Endothelial cell of umbilical vein (primary cell): Measurements from ENCODE around the gene C1orf167. TPM values are rescaled to one million over a fixed set of nuclear protein-coding genes. Genes with fewer than 3 reads are reported as not detected.

Experiments
- BruUV-seq: library from RNA; stranded (reverse); fragments of 400-500 nt; replicated peaks from 2 replicates; lab custom pipeline; 2021; lab: Mats Ljungman, UMichigan
- CTCF ChIA-PET: fragments of 300-600, 350-600 bp; sonication (Branson Sonifier 250); formaldehyde crosslinking; loops from one replicate; lab custom pipeline; 2021; ENCODE audit warnings: antibody characterized with exemption, inconsistent platforms; lab: Charles Lee
- POLR2A ChIA-PET: fragments of 300-600, 350-600 bp; sonication (Branson Sonifier 250); formaldehyde crosslinking; loops from one replicate; lab custom pipeline; 2021; ENCODE audit warnings: antibody characterized with exemption, inconsistent platforms; lab: Charles Lee
- DNase-seq: peaks from one replicate; pipeline ENCODE4 v3.0.0-alpha.2; 2011; ENCODE audit warnings: low read depth, low spot score
- FAIRE-seq: peaks from 2 replicates; lab custom pipeline; 2011; peaks lifted over from hg19 to GRCh38; lab: Jason Lieb, UNC
- H2AFZ ChIP-seq: 2 replicates; pipeline ENCODE4 v1.6.0; 2012; ENCODE audit warnings: low read depth, low read length, control low read depth, inconsistent platforms
- H3K27ac ChIP-seq: 2 replicates; pipeline ENCODE4 v1.5.1; 2011; ENCODE audit warnings: low read depth, mild to moderate bottlenecking, control low read depth, low read length, moderate library complexity; ENCODE audit not compliant: insufficient read depth
- H3K27me3 ChIP-seq, 2 experiments: 2 replicates each; pipeline versions ENCODE4 v1.6.0 to v1.6.1; 2011; ENCODE audit warnings: low read length in 2 of 2, mixed read lengths in 1 of 2; ENCODE audit not compliant: control insufficient read depth in 2 of 2, insufficient read depth in 2 of 2
- H3K36me3 ChIP-seq, 2 experiments: 2 replicates in 1 of 2; 3 replicates in 1 of 2; pipeline ENCODE4 v1.5.1; 2011; ENCODE audit warnings: low read length in 2 of 2, mild to moderate bottlenecking in 1 of 2, moderate library complexity in 1 of 2; ENCODE audit not compliant: control insufficient read depth in 2 of 2, insufficient read depth in 2 of 2; ENCODE audit errors: extremely low read depth in 1 of 2
- H3K4me1 ChIP-seq: 3 replicates; pipeline ENCODE4 v1.5.1; 2011; ENCODE audit warnings: mild to moderate bottlenecking, low read length; ENCODE audit not compliant: control insufficient read depth, insufficient read depth; ENCODE audit errors: extremely low read depth
- H3K4me2 ChIP-seq: 2 replicates; pipeline ENCODE4 v1.6.1; 2011; ENCODE audit warnings: low read length, control low read depth, mixed read lengths; ENCODE audit not compliant: insufficient read depth
- H3K4me3 ChIP-seq, 3 experiments: fragments of 200-600 bp in 1 of 3; sonication (generic), shearing (Covaris generic) in 1 of 3; replicated peaks in 1 of 3; 2 replicates each; pipeline ENCODE4 v1.5.1; 2011 to 2016; ENCODE audit warnings: control low read depth in 3 of 3, low read length in 3 of 3, mild to moderate bottlenecking in 2 of 3, inconsistent platforms in 1 of 3, low read depth in 1 of 3, moderate library complexity in 1 of 3; ENCODE audit not compliant: insufficient read depth in 1 of 3
- H3K79me2 ChIP-seq: 2 replicates; pipeline ENCODE4 v1.6.0; 2012; ENCODE audit warnings: low read length, inconsistent platforms; ENCODE audit not compliant: control insufficient read depth, insufficient read depth
- H3K9ac ChIP-seq: replicated peaks from 2 replicates; pipeline ENCODE3; 2011; ENCODE audit warnings: low read length, control low read depth; ENCODE audit not compliant: insufficient read depth; ENCODE audit errors: extremely low read depth
- H3K9me1 ChIP-seq: replicated peaks from 3 replicates; pipeline ENCODE4 v1.6.0; 2011; ENCODE audit warnings: mild to moderate bottlenecking, low read length; ENCODE audit not compliant: control insufficient read depth, insufficient read depth; ENCODE audit errors: extremely low read depth
- H3K9me3 ChIP-seq: replicated peaks from 2 replicates; pipeline ENCODE4 v1.5.1; 2012; ENCODE audit warnings: low read length, inconsistent platforms; ENCODE audit not compliant: control insufficient read depth, insufficient read depth
- H4K20me1 ChIP-seq: replicated peaks from 2 replicates; pipeline ENCODE3; 2011; ENCODE audit warnings: mild to moderate bottlenecking, low read length; ENCODE audit not compliant: control insufficient read depth, insufficient read depth; ENCODE audit errors: extremely low read depth
- CTCF ChIP-seq, 2 donors: IDR thresholded peaks; 1 replicate in 1 of 2; 2 replicates in 1 of 2; pipeline ENCODE4 v1.5.1; 2011; ENCODE audit warnings: low read length in 2 of 2, mild to moderate bottlenecking in 2 of 2, moderate library complexity in 2 of 2, control low read depth in 1 of 2, inconsistent platforms in 1 of 2, low read depth in 1 of 2; ENCODE audit not compliant: insufficient read depth in 1 of 2; ENCODE audit errors: extremely low read depth in 1 of 2
- EZH2 ChIP-seq: IDR thresholded peaks from 2 replicates; pipeline ENCODE4 v1.6.1; 2012; ENCODE audit warnings: borderline replicate concordance, low read depth, mild to moderate bottlenecking, moderate library complexity, low read length, inconsistent platforms; ENCODE audit not compliant: severe bottlenecking
- FOS ChIP-seq: IDR thresholded peaks from 2 replicates; pipeline ENCODE4 v1.6.1; 2011; ENCODE audit warnings: mild to moderate bottlenecking, low read length, moderate library complexity, borderline replicate concordance; ENCODE audit not compliant: insufficient read depth
- GATA2 ChIP-seq: IDR thresholded peaks from 2 replicates; pipeline ENCODE4 v1.7.0; 2011; ENCODE audit warnings: low read depth, mild to moderate bottlenecking, moderate library complexity, mixed read lengths, low read length; ENCODE audit not compliant: insufficient read length, insufficient read depth
- JUN ChIP-seq: IDR thresholded peaks from 2 replicates; pipeline ENCODE4 v1.6.1; 2011; ENCODE audit warnings: borderline replicate concordance, low read depth; ENCODE audit not compliant: insufficient read length, insufficient read depth
- MAX ChIP-seq: IDR thresholded peaks from 2 replicates; pipeline ENCODE4 v1.6.1; 2011; ENCODE audit not compliant: insufficient read depth, insufficient read length
- MYC ChIP-seq: IDR thresholded peaks from one replicate; pipeline ENCODE4 v1.6.1; 2011; ENCODE audit warnings: mild to moderate bottlenecking, low read depth, low read length
- POLR2A ChIP-seq: IDR thresholded peaks from 2 replicates; pipeline ENCODE4 v1.6.1; 2012; ENCODE audit warnings: low read depth, mild to moderate bottlenecking, control low read depth, low read length
- POLR2AphosphoS5 ChIP-seq: IDR thresholded peaks from 2 replicates; pipeline ENCODE4 v1.6.1; 2012; ENCODE audit warnings: low read depth, mild to moderate bottlenecking, control low read depth, low read length, moderate library complexity; ENCODE audit not compliant: insufficient read depth
- dilution Hi-C: fragments of 300-500 bp; cut with MboI; formaldehyde crosslinking; loops from one replicate; pipeline ENCODE4 v1.15.0; 2019; ENCODE audit warnings: low sequenced_read_pairs; ENCODE audit not compliant: extremely low pct_ligation_motif_present
- intact Hi-C: fragments of 100-400 bp; cut with micrococcal nuclease; formaldehyde crosslinking; loops from one replicate; pipeline ENCODE4 v1.10.0; 2022
- polyA plus RNA-seq, 4 experiments: library from polyadenylated mRNA; depleted of rRNA in 3 of 4; stranded (reverse) in 3 of 4; unstranded in 1 of 4; fragments of >200 nt; gene quantifications; 2 replicates each; pipeline versions ENCODE4 v1.2.1 to v1.2.3, GENCODE V29; 2011 to 2012; ENCODE audit warnings: missing spikeins in 1 of 4
- total RNA-seq: library from RNA; stranded (reverse); gene quantifications from 2 replicates; pipeline ENCODE4 v1.2.3, GENCODE V29; 2021

The C1orf167 gene
- total and polyA plus RNA-seq, 2 donors (not counting 3 experiments of a cell fraction or from before 2014, with no cell fraction given): not detected

- dilution Hi-C loops (no loop called here), intact Hi-C loops (loop anchor here (1.0 kb wide), 1 partner anchor 38 kb away; no protein-coding TSS in a partner anchor)
- Histone ChIP-seq H3K79me2 (no peaks in the 10 kb centered on the region), H4K20me1 (no peaks in the 10 kb centered on the region), H3K9me3 (no peaks in the 10 kb centered on the region), H3K9me1 (no peaks in the 10 kb centered on the region), H3K9ac (no peak overlapping the region), H3K4me1 (no peaks in the 10 kb centered on the region), H3K27ac (no peak overlapping the region), H3K27me3 (no peaks in the 10 kb centered on the region), H3K4me3 (no peak overlapping the region), H2AFZ (no peak overlapping the region), H3K36me3 (peaks cover 0 to 7% of the 10 kb centered on the region in 2 experiments), H3K4me2 (no peak overlapping the region)
- ChIA-PET CTCF (interaction anchor here (0.6 to 1.4 kb wide), 3 partner anchors 9 to 96 kb away, joined by 3 to 4 read pairs (median 3); no protein-coding TSS in a partner anchor), POLR2A (no interaction called here)
- FAIRE-seq (no peak), DNase-seq (peak; percentile 12)
- no peak for TF ChIP-seq GATA2
- no peak for TF ChIP-seq POLR2A
- no peak for TF ChIP-seq POLR2AphosphoS5
- no peak for TF ChIP-seq EZH2
- no peak for TF ChIP-seq CTCF (IDR thresholded peaks at IDR 0.05; ENCODE audit: extremely low read depth in 1 of 2, insufficient read depth in 1 of 2, low read depth in 1 of 2, low read length in 2 of 2)
- TF ChIP-seq FOS: no peak
- no peak for TF ChIP-seq JUN
- TF ChIP-seq MAX: no peak
- no peak for TF ChIP-seq MYC
- BruUV-seq: no TSS peak
Observed at GRCh38 chr1:11746092-11746491, 15.9 kb upstream of the C1orf167 start.
